OCI-LY7 (cell line): ENCODE results near the gene SLC8A1. TPM values are rescaled to one million over a fixed set of nuclear protein-coding genes. Genes with fewer than 3 reads are reported as not detected.

Experiments
- BruUV-seq: library from RNA; stranded (reverse); fragments of 400-500 nt; replicated peaks from 2 replicates; lab custom pipeline; 2021; lab: Mats Ljungman, UMichigan
- CTCF ChIA-PET: fragments of 300-600 bp; sonication (Branson Sonifier 250); formaldehyde crosslinking; loops from one replicate; lab custom pipeline; 2022; ENCODE audit warnings: antibody characterized with exemption; ENCODE audit not compliant: unreplicated experiment; lab: Charles Lee
- POLR2A ChIA-PET: fragments of 300-600 bp; sonication (Branson Sonifier 250); formaldehyde crosslinking; loops from one replicate; lab custom pipeline; 2022; ENCODE audit warnings: antibody characterized with exemption; lab: Charles Lee
- DNase-seq: peaks from one replicate; pipeline ENCODE4 v3.0.0-alpha.2; 2015; ENCODE audit warnings: low spot score
- H2AFZ ChIP-seq: fragments of 200-600 bp; sonication (generic), shearing (Covaris generic); 2 replicates; pipeline ENCODE4 v1.6.1; 2014; ENCODE audit warnings: mild to moderate bottlenecking, antibody characterized with exemption, low read length, moderate library complexity
- H3K27ac ChIP-seq: fragments of 200-600 bp; sonication (generic); 2 replicates; pipeline ENCODE4 v1.5.1; 2014; ENCODE audit warnings: mixed run types, low read depth, mild to moderate bottlenecking, moderate library complexity, low read length, inconsistent platforms; ENCODE audit not compliant: poor library complexity, severe bottlenecking
- H3K36me3 ChIP-seq: fragments of 200-600 bp; sonication (generic); 2 replicates; pipeline ENCODE4 v1.6.1; 2014; ENCODE audit warnings: mild to moderate bottlenecking, antibody characterized with exemption, low read length, moderate library complexity, mixed read lengths; ENCODE audit not compliant: insufficient read depth
- H3K4me1 ChIP-seq: fragments of 200-600 bp; sonication (generic); 2 replicates; pipeline ENCODE4 v1.5.1; 2014; ENCODE audit warnings: mild to moderate bottlenecking, low read length; ENCODE audit not compliant: insufficient read depth, poor library complexity, severe bottlenecking
- H3K4me2 ChIP-seq: fragments of 200-600 bp; sonication (generic); 2 replicates; pipeline ENCODE4 v1.6.1; 2014; ENCODE audit warnings: mild to moderate bottlenecking, low read length
- H3K4me3 ChIP-seq: fragments of 200-600 bp; sonication (generic); 2 replicates; pipeline ENCODE4 v1.5.1; 2014; ENCODE audit warnings: mild to moderate bottlenecking, low read depth, low read length; ENCODE audit not compliant: poor library complexity, severe bottlenecking
- H3K79me2 ChIP-seq: fragments of 200-600 bp; sonication (generic); 2 replicates; pipeline ENCODE4 v1.6.1; 2016; ENCODE audit warnings: low read depth, mild to moderate bottlenecking, low read length, moderate library complexity, mixed read lengths; ENCODE audit not compliant: insufficient read depth
- H3K9me2 ChIP-seq: fragments of 200-600 bp; sonication (generic); 2 replicates; pipeline ENCODE4 v1.6.1; 2016; ENCODE audit warnings: mild to moderate bottlenecking, low read length, mixed read lengths; ENCODE audit not compliant: insufficient read depth
- H3K9me3 ChIP-seq: fragments of 200-600 bp; sonication (generic); 2 replicates; pipeline ENCODE4 v1.6.1; 2014; ENCODE audit warnings: mild to moderate bottlenecking, mixed run types, low read length, mixed read lengths
- H4K20me1 ChIP-seq: fragments of 200-600 bp; sonication (generic); 2 replicates; pipeline ENCODE4 v1.6.1; 2014; ENCODE audit warnings: mild to moderate bottlenecking, antibody characterized with exemption, low read length, moderate library complexity, mixed read lengths; ENCODE audit not compliant: insufficient read depth
- EZH2phosphoT487 ChIP-seq: fragments of 200-600 bp; sonication (generic); IDR thresholded peaks from 2 replicates; pipeline ENCODE4 v1.6.1; 2018; ENCODE audit warnings: low read depth, borderline replicate concordance, mild to moderate bottlenecking, mixed run types, antibody characterized with exemption, low read length, moderate library complexity, mixed read lengths
- intact Hi-C: fragments of 100-400 bp; cut with micrococcal nuclease; formaldehyde crosslinking; loops from one replicate; pipeline ENCODE4 v1.10.0; 2022; ENCODE audit not compliant: unreplicated experiment
- total RNA-seq, 2 experiments: library from RNA; depleted of rRNA in 1 of 2; stranded (reverse); fragments of >200 nt in 1 of 2; shearing (Covaris generic) in 1 of 2; gene quantifications; 2 replicates each; pipeline ENCODE4 v1.2.3, GENCODE V29; 2014 to 2022
- TF ChIP-seq, protein P1 (sequence below): fragments of 200-600 bp; sonication (generic); conservative IDR thresholded peaks from 2 replicates; pipeline ENCODE4 v1.5.1; 2014; ENCODE audit warnings: mild to moderate bottlenecking, antibody characterized with exemption, low read length, moderate library complexity, mixed read lengths

The SLC8A1 gene
- total RNA-seq, 2 experiments from 2014 or later: 3.6 to 7.3 TPM

DNA sequence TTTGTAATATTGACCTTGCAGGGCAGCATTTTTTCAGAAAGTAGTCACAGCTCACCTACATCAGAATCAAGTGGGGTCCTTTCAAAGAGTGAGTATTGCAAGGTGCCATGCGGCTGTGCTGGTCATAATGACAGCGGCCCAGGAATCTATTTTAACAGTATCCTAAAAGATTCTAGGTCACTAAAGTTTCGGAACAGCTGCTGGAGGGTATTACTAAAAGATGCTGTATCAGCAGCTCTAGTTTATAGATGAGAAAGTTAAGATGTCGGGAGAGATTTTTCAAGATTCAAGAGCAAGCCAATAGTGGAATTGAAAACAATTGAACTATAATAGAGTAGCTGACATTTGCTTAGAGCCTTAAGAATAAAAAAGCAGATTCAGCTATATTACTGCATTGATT, 336.0 kb downstream of the SLC8A1 start:
- Histone ChIP-seq H3K9me3 (no peaks in the 10 kb centered on the region), H3K4me3 (no peak overlapping the region), H3K79me2 (no peaks in the 10 kb centered on the region), H3K27ac (no peak overlapping the region), H3K4me2 (no peak overlapping the region), H3K4me1 (no peaks in the 10 kb centered on the region), H2AFZ (no peak overlapping the region), H3K9me2 (no peaks in the 10 kb centered on the region), H3K36me3 (no peaks in the 10 kb centered on the region), H4K20me1 (no peaks in the 10 kb centered on the region)
- ChIA-PET CTCF (interaction anchor here (0.6 kb wide), 1 partner anchor 256 kb away, joined by 3 read pairs; no protein-coding TSS in a partner anchor), POLR2A (interaction anchor here (0.8 to 1.0 kb wide), 3 partner anchors 12 to 40 kb away, joined by 3 read pairs; no protein-coding TSS in a partner anchor)
- TF ChIP-seq EZH2phosphoT487: no peak
- TF ChIP-seq, protein P1, sequence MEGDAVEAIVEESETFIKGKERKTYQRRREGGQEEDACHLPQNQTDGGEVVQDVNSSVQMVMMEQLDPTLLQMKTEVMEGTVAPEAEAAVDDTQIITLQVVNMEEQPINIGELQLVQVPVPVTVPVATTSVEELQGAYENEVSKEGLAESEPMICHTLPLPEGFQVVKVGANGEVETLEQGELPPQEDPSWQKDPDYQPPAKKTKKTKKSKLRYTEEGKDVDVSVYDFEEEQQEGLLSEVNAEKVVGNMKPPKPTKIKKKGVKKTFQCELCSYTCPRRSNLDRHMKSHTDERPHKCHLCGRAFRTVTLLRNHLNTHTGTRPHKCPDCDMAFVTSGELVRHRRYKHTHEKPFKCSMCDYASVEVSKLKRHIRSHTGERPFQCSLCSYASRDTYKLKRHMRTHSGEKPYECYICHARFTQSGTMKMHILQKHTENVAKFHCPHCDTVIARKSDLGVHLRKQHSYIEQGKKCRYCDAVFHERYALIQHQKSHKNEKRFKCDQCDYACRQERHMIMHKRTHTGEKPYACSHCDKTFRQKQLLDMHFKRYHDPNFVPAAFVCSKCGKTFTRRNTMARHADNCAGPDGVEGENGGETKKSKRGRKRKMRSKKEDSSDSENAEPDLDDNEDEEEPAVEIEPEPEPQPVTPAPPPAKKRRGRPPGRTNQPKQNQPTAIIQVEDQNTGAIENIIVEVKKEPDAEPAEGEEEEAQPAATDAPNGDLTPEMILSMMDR: no peak
- intact Hi-C loops: no loop called here
- DNase-seq: no peak
- BruUV-seq: no TSS peak

DNA sequence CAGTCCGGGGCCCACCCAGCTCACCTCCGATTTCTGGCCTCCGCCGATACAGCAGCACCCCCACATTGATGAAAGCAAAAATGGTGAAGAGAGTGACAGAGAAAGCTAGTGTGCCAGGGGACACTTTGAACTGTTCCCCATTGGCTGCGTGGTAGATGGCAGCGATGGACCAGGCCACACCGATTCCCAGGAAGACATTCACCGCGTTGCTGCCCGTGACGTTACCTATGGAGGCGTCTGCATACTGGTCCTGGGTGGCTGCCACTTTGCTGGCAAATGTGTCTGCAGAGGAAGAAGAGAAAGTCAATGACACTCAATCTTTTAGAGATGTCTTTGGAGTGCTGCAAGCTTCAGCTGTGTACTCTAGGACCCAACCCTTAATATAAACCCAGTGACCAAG, 336.5 kb downstream of the SLC8A1 start:
- ChIA-PET CTCF (interaction anchor here (0.6 kb wide), 1 partner anchor 256 kb away, joined by 3 read pairs; no protein-coding TSS in a partner anchor), POLR2A (interaction anchor here (1.0 kb wide), 1 partner anchor 40 kb away, joined by 3 read pairs; no protein-coding TSS in a partner anchor)
- Histone ChIP-seq H2AFZ (no peak overlapping the region), H3K27ac (no peak overlapping the region), H3K9me3 (no peaks in the 10 kb centered on the region), H4K20me1 (no peaks in the 10 kb centered on the region), H3K4me1 (no peaks in the 10 kb centered on the region), H3K79me2 (no peaks in the 10 kb centered on the region), H3K4me3 (no peak overlapping the region), H3K9me2 (no peaks in the 10 kb centered on the region), H3K36me3 (no peaks in the 10 kb centered on the region), H3K4me2 (no peak overlapping the region)
- BruUV-seq: no TSS peak
- DNase-seq: no peak
- intact Hi-C loops: no loop called here
- no peak for TF ChIP-seq EZH2phosphoT487
- TF ChIP-seq, protein P1: no peak

DNA sequence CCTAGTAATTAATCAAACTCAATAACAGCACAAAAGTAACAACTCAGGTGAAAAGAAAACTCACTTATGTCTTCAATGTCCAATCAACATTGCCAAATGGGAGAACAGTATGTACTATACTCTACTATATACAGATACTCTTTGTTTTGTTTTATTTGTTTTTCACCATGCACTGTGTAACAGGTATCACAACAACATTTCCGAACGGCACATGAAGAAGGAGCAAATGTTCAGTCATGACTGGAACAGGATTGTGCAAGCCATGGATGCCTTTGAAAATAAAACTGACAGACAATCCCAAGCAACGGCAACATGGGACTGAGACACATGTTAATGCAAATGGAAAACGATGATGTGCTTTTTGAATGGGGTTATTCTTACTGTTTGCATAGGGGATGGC, 337.9 kb downstream of the SLC8A1 start:
- no peak overlapping the region for H3K4me3 ChIP-seq

More for the DNA sequence above, 337.9 kb downstream of the SLC8A1 start:
- H3K27ac ChIP-seq: no peak overlapping the region
- TF ChIP-seq EZH2phosphoT487: no peak
- TF ChIP-seq, protein P1: no peak
- H3K36me3 ChIP-seq: no peaks in the 10 kb centered on the region
- POLR2A ChIA-PET: interaction anchor here (0.7 kb wide), 1 partner anchor 10 kb away, joined by 3 read pairs; no protein-coding TSS in a partner anchor
- CTCF ChIA-PET: no interaction called here
- H3K4me1 ChIP-seq: no peaks in the 10 kb centered on the region
- H2AFZ ChIP-seq: no peak overlapping the region
- no peaks in the 10 kb centered on the region for H3K9me2 ChIP-seq
- intact Hi-C loops: no loop called here
- H3K79me2 ChIP-seq: no peaks in the 10 kb centered on the region
- no TSS peak for BruUV-seq
- no peak overlapping the region for H3K4me2 ChIP-seq
- no peaks in the 10 kb centered on the region for H3K9me3 ChIP-seq
- DNase-seq: no peak
- H4K20me1 ChIP-seq: no peaks in the 10 kb centered on the region
